IMR-90 (cell line): ENCODE data around the gene CDH7. TPM values are rescaled to one million over a fixed set of nuclear protein-coding genes. Genes with fewer than 3 reads are reported as not detected.

Source experiments
- ATAC-seq: fragments of 200-7000 bp; cut with Tn5 transposase; 2 replicates; pipeline ENCODE4 v1.9.1; 2020; ENCODE audit warnings: low read depth, mild to moderate bottlenecking, moderate library complexity
- BruUV-seq: library from RNA; stranded (reverse); fragments of 400-500 nt; replicated peaks from 2 replicates; lab custom pipeline; 2021; lab: Mats Ljungman, UMichigan
- CTCF ChIA-PET: fragments of 300-600 bp; formaldehyde crosslinking; extraction: SDS; loops from one replicate; lab custom pipeline; 2021; ENCODE audit warnings: antibody characterized with exemption; lab: Yijun Ruan, JAX
- POLR2A ChIA-PET: fragments of 300-600 bp; sonication (Branson Sonifier 250); formaldehyde crosslinking; loops from one replicate; lab custom pipeline; 2022; ENCODE audit warnings: antibody characterized with exemption; ENCODE audit not compliant: unreplicated experiment; lab: Charles Lee
- DNase-seq: peaks from one replicate; pipeline ENCODE4 v3.0.0; 2013
- H2AFZ ChIP-seq: replicated peaks from 2 replicates; pipeline ENCODE3; 2013; ENCODE audit warnings: low read length, mild to moderate bottlenecking; ENCODE audit not compliant: poor library complexity
- H2AK5ac ChIP-seq: 2 replicates; pipeline ENCODE4 v1.6.1; 2013; ENCODE audit warnings: low read depth, low read length, inconsistent platforms
- H2AK9ac ChIP-seq: replicated peaks from 2 replicates; pipeline ENCODE3; 2013; ENCODE audit warnings: mild to moderate bottlenecking, low read depth, low read length, moderate library complexity; ENCODE audit not compliant: poor library complexity
- H2BK120ac ChIP-seq: 2 replicates; pipeline ENCODE4 v1.6.1; 2013; ENCODE audit warnings: low read depth, low read length, inconsistent platforms
- H2BK15ac ChIP-seq: 3 replicates; pipeline ENCODE4 v1.6.1; 2013; ENCODE audit warnings: low read depth, low read length, inconsistent platforms
- H2BK20ac ChIP-seq: 2 replicates; pipeline ENCODE4 v1.6.1; 2013; ENCODE audit warnings: low read depth, mild to moderate bottlenecking, inconsistent platforms, low read length, moderate library complexity
- H2BK5ac ChIP-seq: 2 replicates; pipeline ENCODE4 v1.6.1; 2013; ENCODE audit warnings: mild to moderate bottlenecking, low read depth, low read length, inconsistent platforms; ENCODE audit not compliant: poor library complexity, severe bottlenecking
- H3K14ac ChIP-seq: replicated peaks from 2 replicates; pipeline ENCODE4 v1.6.1; 2013; ENCODE audit warnings: low read depth, low read length, inconsistent platforms
- H3K18ac ChIP-seq: 2 replicates; pipeline ENCODE4 v1.6.1; 2013; ENCODE audit warnings: low read depth, low read length, control low read depth
- H3K23ac ChIP-seq: 2 replicates; pipeline ENCODE4 v1.6.1; 2013; ENCODE audit warnings: low read depth, low read length, inconsistent platforms
- H3K27ac ChIP-seq: 2 replicates; pipeline ENCODE4 v1.5.1; 2013; ENCODE audit warnings: mild to moderate bottlenecking, control low read depth, low read length; ENCODE audit not compliant: insufficient read depth
- H3K27me3 ChIP-seq: 2 replicates; pipeline ENCODE4 v1.6.1; 2013; ENCODE audit warnings: low read length; ENCODE audit not compliant: control insufficient read depth, insufficient read depth
- H3K36me3 ChIP-seq: 2 replicates; pipeline ENCODE4 v1.6.1; 2013; ENCODE audit warnings: low read length, mixed read lengths; ENCODE audit not compliant: control insufficient read depth, insufficient read depth
- H3K4ac ChIP-seq: 2 replicates; pipeline ENCODE4 v1.6.1; 2013; ENCODE audit warnings: low read depth, low read length, inconsistent platforms
- H3K4me1 ChIP-seq: 2 replicates; pipeline ENCODE4 v1.6.1; 2013; ENCODE audit warnings: low read length, mixed read lengths; ENCODE audit not compliant: control insufficient read depth, insufficient read depth
- H3K4me2 ChIP-seq: 2 replicates; pipeline ENCODE4 v1.6.1; 2013; ENCODE audit warnings: low read depth, mild to moderate bottlenecking, control low read depth, low read length, moderate library complexity
- H3K4me3 ChIP-seq: 2 replicates; pipeline ENCODE4 v1.5.1; 2013; ENCODE audit warnings: low read depth, mild to moderate bottlenecking, control low read depth, low read length, moderate library complexity; ENCODE audit not compliant: insufficient read depth
- H3K56ac ChIP-seq: 2 replicates; pipeline ENCODE4 v1.6.1; 2013; ENCODE audit warnings: low read length, inconsistent platforms; ENCODE audit not compliant: insufficient read depth; ENCODE audit errors: extremely low read depth
- H3K79me1 ChIP-seq, 2 experiments: 2 replicates each; pipeline ENCODE4 v1.6.1; 2013; ENCODE audit warnings: low read length in 2 of 2, inconsistent platforms in 1 of 2, low read depth in 1 of 2
- H3K9ac ChIP-seq: 2 replicates; pipeline ENCODE4 v1.6.1; 2013; ENCODE audit warnings: low read depth, low read length, control low read depth
- H3K9me1 ChIP-seq: 2 replicates; pipeline ENCODE4 v1.6.1; 2013; ENCODE audit warnings: low read length, inconsistent platforms; ENCODE audit not compliant: insufficient read depth
- H3K9me3 ChIP-seq: 2 replicates; pipeline ENCODE4 v1.6.1; 2013; ENCODE audit warnings: low read length; ENCODE audit not compliant: control insufficient read depth, insufficient read depth
- H4K20me1 ChIP-seq: 2 replicates; pipeline ENCODE4 v1.6.1; 2013; ENCODE audit warnings: low read length, inconsistent platforms; ENCODE audit not compliant: insufficient read depth
- H4K5ac ChIP-seq: 2 replicates; pipeline ENCODE4 v1.6.1; 2013; ENCODE audit warnings: mild to moderate bottlenecking, low read depth, low read length, control low read depth
- H4K8ac ChIP-seq, 2 experiments: 2 replicates each; pipeline ENCODE4 v1.6.1; 2013; ENCODE audit warnings: low read depth in 2 of 2, low read length in 2 of 2, control low read depth in 1 of 2, inconsistent platforms in 1 of 2
- H4K91ac ChIP-seq: 2 replicates; pipeline ENCODE4 v1.6.1; 2013; ENCODE audit warnings: low read depth, low read length, inconsistent platforms; ENCODE audit not compliant: insufficient read depth
- CEBPB ChIP-seq: IDR thresholded peaks from 2 replicates; pipeline ENCODE4 v1.6.1; 2012; ENCODE audit warnings: low read depth, low read length, improper control_type of control experiment
- CHD1 ChIP-seq: IDR thresholded peaks from 2 replicates; pipeline ENCODE4 v1.6.1; 2012; ENCODE audit warnings: low read depth, low read length, improper control_type of control experiment
- MAFK ChIP-seq: IDR thresholded peaks from 2 replicates; pipeline ENCODE4 v1.6.1; 2012; ENCODE audit warnings: low read depth, low read length, improper control_type of control experiment
- MAZ ChIP-seq: IDR thresholded peaks from 2 replicates; pipeline ENCODE4 v1.6.1; 2012; ENCODE audit warnings: low read depth, mild to moderate bottlenecking, low read length, improper control_type of control experiment, moderate library complexity, borderline replicate concordance
- MXI1 ChIP-seq: IDR thresholded peaks from 2 replicates; pipeline ENCODE4 v1.6.1; 2012; ENCODE audit warnings: low read depth, mild to moderate bottlenecking, low read length, moderate library complexity, borderline replicate concordance
- POLR2A ChIP-seq: IDR thresholded peaks from 2 replicates; pipeline ENCODE4 v1.6.1; 2012; ENCODE audit warnings: mild to moderate bottlenecking, low read depth, low read length
- RFX5 ChIP-seq: IDR thresholded peaks from 2 replicates; pipeline ENCODE4 v1.8.0; 2012; ENCODE audit warnings: low read depth, mild to moderate bottlenecking, low read length, moderate library complexity
- USF2 ChIP-seq: fragments of 150-350 bp; IDR thresholded peaks from 2 replicates; pipeline ENCODE4 v1.6.1; 2017; ENCODE audit warnings: mild to moderate bottlenecking, antibody characterized with exemption, low read length, low read depth
- WGBS, 2 experiments: methylation state at CpG; one replicate each; pipeline versions ENCODE4 v1.1.5 to v1.1.7; 2013; ENCODE audit warnings: missing lambda C conversion rate in 2 of 2; ENCODE audit not compliant: insufficient read length in 1 of 2; ENCODE audit errors: extremely low coverage in 2 of 2; 5-methylcytosine and 5-hydroxymethylcytosine counted together
- dilution Hi-C: fragments of 300-500 bp; cut with HindIII; formaldehyde crosslinking; loops from one replicate; pipeline ENCODE4 v1.14.3; 2018; ENCODE audit warnings: low sequenced_read_pairs; ENCODE audit not compliant: unreplicated experiment
- in situ Hi-C: fragments of 300-500 bp; cut with MboI; formaldehyde crosslinking; loops from 3 replicates; pipeline ENCODE4 v1.14.3; 2019; ENCODE audit warnings: low sequenced_read_pairs, inconsistent platforms, mixed read lengths
- intact Hi-C: fragments of 100-400 bp; cut with micrococcal nuclease; formaldehyde crosslinking; loops from 2 replicates; pipeline ENCODE4 v1.10.0; 2022
- polyA plus RNA-seq, 3 experiments: library from polyadenylated mRNA; depleted of rRNA; stranded (reverse); fragments of >200 nt; gene quantifications; 2 replicates each; pipeline ENCODE4 v1.2.3, GENCODE V29; 2012; ENCODE audit warnings: low replicate concordance in 1 of 3
- total RNA-seq: library from RNA; depleted of rRNA; stranded (reverse); fragments of >200 nt; gene quantifications from 2 replicates; pipeline ENCODE4 v1.2.3, GENCODE V29; 2012
- TF ChIP-seq, protein P1 (sequence below): conservative IDR thresholded peaks from 2 replicates; pipeline ENCODE4 v1.5.1; 2012; ENCODE audit warnings: mild to moderate bottlenecking, low read depth, low read length, improper control_type of control experiment
- TF ChIP-seq, protein P2 (sequence below): fragments of 150-350 bp; IDR thresholded peaks from 2 replicates; pipeline ENCODE4 v1.6.1; 2016; ENCODE audit warnings: low read depth, mild to moderate bottlenecking, low read length, moderate library complexity, borderline replicate concordance

Gene CDH7
- total and polyA plus RNA-seq, 2 of the 4 experiments (the other 2 are of a cell fraction) = not detected

DNA sequence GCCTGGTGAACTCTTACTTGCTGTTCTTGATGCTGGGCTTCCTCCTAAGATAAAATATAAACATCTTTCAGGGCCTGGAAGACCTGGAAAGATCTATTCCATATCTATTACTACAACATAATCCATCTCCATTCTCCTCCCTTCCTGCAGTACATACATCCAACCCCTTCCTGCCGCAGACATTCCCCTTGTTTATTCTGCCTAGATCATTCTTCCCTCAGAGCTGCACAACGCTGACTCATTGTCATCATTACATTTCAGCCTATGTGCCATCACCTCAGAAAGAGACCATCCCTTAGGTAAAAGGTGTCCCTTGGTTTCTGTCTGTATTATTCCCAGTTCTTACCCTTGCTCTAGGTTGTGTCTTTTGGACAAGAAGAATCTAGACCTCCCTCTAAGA is 2.5 kb upstream of the CDH7 start:
- H3K4me1 ChIP-seq = no peaks in the 10 kb centered on the region
- no peak overlapping the region for H2AK5ac ChIP-seq
- no peak overlapping the region for H2AFZ ChIP-seq
- no peak overlapping the region for H4K8ac ChIP-seq
- no TSS peak for BruUV-seq
- no peak overlapping the region for H2AK9ac ChIP-seq
- H2BK20ac ChIP-seq = no peak overlapping the region
- dilution Hi-C loops (no loop called here), intact Hi-C loops (no loop called here), in situ Hi-C loops (no loop called here)
- no peaks in the 10 kb centered on the region for H3K27me3 ChIP-seq
- H3K14ac ChIP-seq = no peak overlapping the region
- no peaks in the 10 kb centered on the region for H4K20me1 ChIP-seq
- H2BK5ac ChIP-seq = no peak overlapping the region
- H3K18ac ChIP-seq = no peak overlapping the region
- 33 to 100% methylated on average over 1 of the region's 2 CpGs for WGBS, 2 experiments
- no peaks in the 10 kb centered on the region for H3K79me1 ChIP-seq
- H3K56ac ChIP-seq = no peak overlapping the region
- H4K5ac ChIP-seq = no peak overlapping the region
- H3K9me3 ChIP-seq = peaks cover 12% of the 10 kb centered on the region
- H3K36me3 ChIP-seq = no peaks in the 10 kb centered on the region
- ATAC-seq (no peak), DNase-seq (no peak)
- H3K27ac ChIP-seq = no peak overlapping the region
- no peak overlapping the region for H2BK120ac ChIP-seq
- CTCF ChIA-PET = no interaction called here
- no peak overlapping the region for H3K4ac ChIP-seq
- H4K91ac ChIP-seq = no peak overlapping the region
- H3K4me3 ChIP-seq = no peak overlapping the region
- H3K9ac ChIP-seq = no peak overlapping the region
- H2BK15ac ChIP-seq = no peak overlapping the region
- TF ChIP-seq CHD1 (no peak), USF2 (no peak), POLR2A (no peak), MXI1 (no peak), CEBPB (no peak), MAFK (no peak), RFX5 (no peak), MAZ (no peak)
- TF ChIP-seq, protein P1, sequence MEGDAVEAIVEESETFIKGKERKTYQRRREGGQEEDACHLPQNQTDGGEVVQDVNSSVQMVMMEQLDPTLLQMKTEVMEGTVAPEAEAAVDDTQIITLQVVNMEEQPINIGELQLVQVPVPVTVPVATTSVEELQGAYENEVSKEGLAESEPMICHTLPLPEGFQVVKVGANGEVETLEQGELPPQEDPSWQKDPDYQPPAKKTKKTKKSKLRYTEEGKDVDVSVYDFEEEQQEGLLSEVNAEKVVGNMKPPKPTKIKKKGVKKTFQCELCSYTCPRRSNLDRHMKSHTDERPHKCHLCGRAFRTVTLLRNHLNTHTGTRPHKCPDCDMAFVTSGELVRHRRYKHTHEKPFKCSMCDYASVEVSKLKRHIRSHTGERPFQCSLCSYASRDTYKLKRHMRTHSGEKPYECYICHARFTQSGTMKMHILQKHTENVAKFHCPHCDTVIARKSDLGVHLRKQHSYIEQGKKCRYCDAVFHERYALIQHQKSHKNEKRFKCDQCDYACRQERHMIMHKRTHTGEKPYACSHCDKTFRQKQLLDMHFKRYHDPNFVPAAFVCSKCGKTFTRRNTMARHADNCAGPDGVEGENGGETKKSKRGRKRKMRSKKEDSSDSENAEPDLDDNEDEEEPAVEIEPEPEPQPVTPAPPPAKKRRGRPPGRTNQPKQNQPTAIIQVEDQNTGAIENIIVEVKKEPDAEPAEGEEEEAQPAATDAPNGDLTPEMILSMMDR = no peak
- TF ChIP-seq, protein P2, sequence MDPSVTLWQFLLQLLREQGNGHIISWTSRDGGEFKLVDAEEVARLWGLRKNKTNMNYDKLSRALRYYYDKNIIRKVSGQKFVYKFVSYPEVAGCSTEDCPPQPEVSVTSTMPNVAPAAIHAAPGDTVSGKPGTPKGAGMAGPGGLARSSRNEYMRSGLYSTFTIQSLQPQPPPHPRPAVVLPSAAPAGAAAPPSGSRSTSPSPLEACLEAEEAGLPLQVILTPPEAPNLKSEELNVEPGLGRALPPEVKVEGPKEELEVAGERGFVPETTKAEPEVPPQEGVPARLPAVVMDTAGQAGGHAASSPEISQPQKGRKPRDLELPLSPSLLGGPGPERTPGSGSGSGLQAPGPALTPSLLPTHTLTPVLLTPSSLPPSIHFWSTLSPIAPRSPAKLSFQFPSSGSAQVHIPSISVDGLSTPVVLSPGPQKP = no peak
- no peak overlapping the region for H3K23ac ChIP-seq
- no peak overlapping the region for H3K4me2 ChIP-seq
- POLR2A ChIA-PET = no interaction called here
- H3K9me1 ChIP-seq = no peaks in the 10 kb centered on the region
